Kidney (tissue), 14 donors: ENCODE measurements around the gene CTNNA2. TPM values are rescaled to one million over a fixed set of nuclear protein-coding genes. Genes with fewer than 3 reads are reported as not detected.
A peak's percentile ranks its signal among the peaks of the same experiment; 100 is the strongest.

ENCODE experiments used
- DNase-seq, 5 donors: peaks; one replicate each; pipeline ENCODE4 v3.0.0-alpha.2; 2013 to 2020
- FAIRE-seq: peaks from 2 replicates; lab custom pipeline; 2012; peaks lifted over from hg19 to GRCh38; lab: Jason Lieb, UNC
- H3K27ac ChIP-seq, 2 donors: one replicate each; pipeline ENCODE4 v1.7.0; 2013; ENCODE audit warnings: low read depth in 2 of 2, low read length in 2 of 2, inconsistent platforms in 1 of 2
- H3K27me3 ChIP-seq: one replicate; pipeline ENCODE4 v1.7.1; 2013; ENCODE audit warnings: low read length, inconsistent platforms; ENCODE audit not compliant: control insufficient read depth, insufficient read depth
- H3K36me3 ChIP-seq, 3 donors: one replicate each; pipeline versions ENCODE4 v1.7.0 to v1.7.1; 2013; ENCODE audit warnings: low read length in 3 of 3, control low read depth in 1 of 3, inconsistent platforms in 1 of 3; ENCODE audit not compliant: insufficient read depth in 3 of 3, control insufficient read depth in 2 of 3
- H3K4me1 ChIP-seq, 3 donors: one replicate each; pipeline versions ENCODE4 v1.7.0 to v1.7.1; 2013; ENCODE audit warnings: low read length in 3 of 3, inconsistent platforms in 1 of 3, low read depth in 1 of 3; ENCODE audit not compliant: control insufficient read depth in 2 of 3, insufficient read depth in 2 of 3
- H3K4me3 ChIP-seq, 3 donors: one replicate each; pipeline versions ENCODE4 v1.7.0 to v1.8.1; 2013; ENCODE audit warnings: low read length in 3 of 3, control low read depth in 1 of 3, inconsistent platforms in 1 of 3
- H3K9ac ChIP-seq, 3 donors: one replicate each; pipeline versions ENCODE4 v1.7.0 to v1.7.1; 2013; ENCODE audit warnings: low read length in 3 of 3, control low read depth in 1 of 3, inconsistent platforms in 1 of 3
- H3K9me3 ChIP-seq, 3 donors: one replicate each; pipeline versions ENCODE4 v1.7.0 to v1.7.1; 2013; ENCODE audit warnings: low read length in 3 of 3, control low read depth in 1 of 3, inconsistent platforms in 1 of 3; ENCODE audit not compliant: control insufficient read depth in 2 of 3, insufficient read depth in 1 of 3
- CTCF ChIP-seq: IDR thresholded peaks from 3 replicates; pipeline ENCODE4 v1.5.1; 2012; ENCODE audit warnings: mild to moderate bottlenecking, moderate library complexity, borderline replicate concordance; ENCODE audit not compliant: insufficient read depth; ENCODE audit errors: extremely low read depth
- intact Hi-C: fragments of 100-400 bp; cut with DNase I; formaldehyde crosslinking; loops from one replicate; pipeline ENCODE4 v1.11.1; 2022
- polyA plus RNA-seq: library from polyadenylated mRNA; stranded (reverse); fragments of 350-450 nt; fragmentation: Illumina TruSeq; extraction: RNeasy Lipid Tissue Mini Kit (QIAGEN cat#74804); gene quantifications from one replicate; pipeline ENCODE4 v1.2.3, GENCODE V29; 2014; ENCODE audit warnings: low read depth, low replicate concordance; ENCODE audit not compliant: insufficient read depth
- total RNA-seq: library from RNA; stranded (reverse); fragmentation: NEBNext Ultra II Directional; extraction: Animal tissue kit (Norgen Biotek cat#: 25700); gene quantifications from one replicate; pipeline ENCODE4 v1.2.1, GENCODE V29; 2021
- donor health status: control.
- donor health status: control.
- donor health status: control.
- donor health status: control.
- donor health status: control.
- donor health status: DM: yes; HTN: yes; CAD: no.
- donor health status: Normal renal cell carcinoma (clear cell type).

CTNNA2 gene
- total and polyA plus RNA-seq, 2 donors from 2014 or later: 0.47 TPM; not detected in 1

- intact Hi-C loops: no loop called here
These were observed 67.3 kb downstream of the CTNNA2 start for GRCh38 chr2:79580175-79580574.

GRCh38 chr2:79585701-79586433, 73.0 kb downstream of the CTNNA2 start:
- Histone ChIP-seq H3K27ac (no peak overlapping the region), H3K4me3 (no peak overlapping the region), H3K36me3 (no peaks in the 10 kb centered on the region), H3K27me3 (no peaks in the 10 kb centered on the region), H3K9me3 (no peaks in the 10 kb centered on the region), H3K9ac (no peak overlapping the region), H3K4me1 (no peaks in the 10 kb centered on the region)
- intact Hi-C loops: no loop called here
- TF ChIP-seq CTCF: no peak
- DNase-seq: peak in 4 of 5 donors; percentile 50 to 92 (median 78)
- no peak for FAIRE-seq

More at GRCh38 chr2:79580175-79580574, 67.3 kb downstream of the CTNNA2 start:
- Histone ChIP-seq H3K9me3 (no peaks in the 10 kb centered on the region), H3K27me3 (no peaks in the 10 kb centered on the region), H3K9ac (no peak overlapping the region), H3K4me1 (no peaks in the 10 kb centered on the region), H3K27ac (no peak overlapping the region), H3K4me3 (no peak overlapping the region), H3K36me3 (no peaks in the 10 kb centered on the region)
- DNase-seq (no peak), FAIRE-seq (no peak)
- no peak for TF ChIP-seq CTCF

GRCh38 chr2:79591281-79591680, 78.4 kb downstream of the CTNNA2 start:
- H3K9me3 ChIP-seq: no peaks in the 10 kb centered on the region
- no peaks in the 10 kb centered on the region for H3K27me3 ChIP-seq
- H3K4me1 ChIP-seq: no peaks in the 10 kb centered on the region
- H3K27ac ChIP-seq: no peak overlapping the region
- no peak overlapping the region for H3K9ac ChIP-seq
- TF ChIP-seq CTCF: no peak
- H3K36me3 ChIP-seq: no peaks in the 10 kb centered on the region
- H3K4me3 ChIP-seq: no peak overlapping the region
- FAIRE-seq (no peak), DNase-seq (no peak)
- intact Hi-C loops: no loop called here
